Stimulated activated naive CD8-positive, alpha-beta T cell treated with anti-CD3 and anti-CD28 coated beads, Interleukin-15, amount 100 ng/mL, for 72 hours (primary cell): ENCODE results near the gene MXRA7.
A peak's percentile ranks its signal among the peaks of the same experiment; 100 is the strongest.

Experiments
- ATAC-seq: fragments of 150-1000 bp; cut with Tn5 transposase; 2 replicates; pipeline ENCODE4 v1.10.0; 2021; ENCODE audit warnings: mild to moderate bottlenecking, moderate library complexity
- DNase-seq, 2 donors: peaks; one replicate each; pipeline ENCODE4 v3.0.0; 2021 to 2022
- H3K27ac Mint-ChIP-seq, 2 donors: one replicate each; pipeline ENCODE4 v1.8.0; 2022; ENCODE audit warnings: mild to moderate bottlenecking in 2 of 2, mixed read lengths in 2 of 2, moderate library complexity in 2 of 2
- H3K27me3 Mint-ChIP-seq: one replicate; pipeline ENCODE4 v1.8.0; 2022; ENCODE audit warnings: mixed read lengths
- H3K4me1 Mint-ChIP-seq: one replicate; pipeline ENCODE4 v1.8.0; 2022; ENCODE audit warnings: mild to moderate bottlenecking, mixed read lengths
- H3K4me3 Mint-ChIP-seq, 2 donors: one replicate each; pipeline ENCODE4 v1.8.0; 2022; ENCODE audit warnings: mild to moderate bottlenecking in 2 of 2, mixed read lengths in 2 of 2, moderate library complexity in 1 of 2
- H3K9me3 Mint-ChIP-seq, 2 donors: one replicate each; pipeline ENCODE4 v1.8.0; 2022; ENCODE audit warnings: mixed read lengths in 2 of 2

The MXRA7 gene

GRCh38 chr17:76683921-76684745 lies 26.6 kb downstream of the MXRA7 start:
- Mint-ChIP-seq H3K4me1 (peaks cover 8% of the 10 kb centered on the region), H3K4me3 (no peak overlapping the region), H3K9me3 (no peaks in the 10 kb centered on the region), H3K27ac (peak overlapping the region in 1 of 2 donors; percentile 79), H3K27me3 (no peaks in the 10 kb centered on the region)
- no peak for ATAC-seq
- DNase-seq = no peak

- Mint-ChIP-seq H3K27me3 (no peaks in the 10 kb centered on the region), H3K4me1 (peaks cover 8% of the 10 kb centered on the region), H3K4me3 (no peak overlapping the region), H3K9me3 (no peaks in the 10 kb centered on the region), H3K27ac (no peak overlapping the region)
- DNase-seq (no peak), ATAC-seq (no peak)
Measured at GRCh38 chr17:76683011-76683755, 27.6 kb downstream of the MXRA7 start.

GRCh38 chr17:76682296-76682695 lies 28.5 kb downstream of the MXRA7 start:
- ATAC-seq (no peak), DNase-seq (no peak)
- Mint-ChIP-seq H3K27me3 (no peaks in the 10 kb centered on the region), H3K4me1 (peaks cover 8% of the 10 kb centered on the region), H3K4me3 (no peak overlapping the region), H3K9me3 (no peaks in the 10 kb centered on the region), H3K27ac (no peak overlapping the region)

GRCh38 chr17:76681222-76682137 lies 29.3 kb downstream of the MXRA7 start:
- peak; percentile 72 for ATAC-seq
- Mint-ChIP-seq H3K4me1 (peaks cover 8% of the 10 kb centered on the region), H3K27me3 (no peaks in the 10 kb centered on the region), H3K9me3 (no peaks in the 10 kb centered on the region), H3K27ac (no peak overlapping the region), H3K4me3 (no peak overlapping the region)
- peak; percentile 65 for DNase-seq

GRCh38 chr17:76679239-76679638 lies 31.5 kb downstream of the MXRA7 start:
- H3K9me3 Mint-ChIP-seq = no peaks in the 10 kb centered on the region
- H3K27me3 Mint-ChIP-seq = no peaks in the 10 kb centered on the region
- H3K4me1 Mint-ChIP-seq = peaks cover 10% of the 10 kb centered on the region
- H3K4me3 Mint-ChIP-seq = no peak overlapping the region
- H3K27ac Mint-ChIP-seq = no peak overlapping the region
- no peak for ATAC-seq
- no peak for DNase-seq

GRCh38 chr17:76678330-76678729 lies 32.4 kb downstream of the MXRA7 start:
- H3K4me1 Mint-ChIP-seq = peaks cover 16% of the 10 kb centered on the region
- no peak overlapping the region for H3K4me3 Mint-ChIP-seq
- H3K27ac Mint-ChIP-seq = no peak overlapping the region
- DNase-seq (peak; percentile 28 to 32), ATAC-seq (peak; percentile 80)
- no peaks in the 10 kb centered on the region for H3K27me3 Mint-ChIP-seq
- no peaks in the 10 kb centered on the region for H3K9me3 Mint-ChIP-seq

- Mint-ChIP-seq H3K27me3 (no peaks in the 10 kb centered on the region), H3K27ac (no peak overlapping the region), H3K4me1 (peaks cover 25% of the 10 kb centered on the region), H3K9me3 (no peaks in the 10 kb centered on the region), H3K4me3 (no peak overlapping the region)
- DNase-seq = no peak
- no peak for ATAC-seq
Measured at GRCh38 chr17:76677406-76677805, 33.4 kb downstream of the MXRA7 start.

GRCh38 chr17:76676629-76677028 lies 34.1 kb downstream of the MXRA7 start:
- Mint-ChIP-seq H3K4me3 (no peak overlapping the region), H3K27ac (no peak overlapping the region), H3K27me3 (no peaks in the 10 kb centered on the region), H3K4me1 (peaks cover 29% of the 10 kb centered on the region), H3K9me3 (no peaks in the 10 kb centered on the region)
- no peak for DNase-seq
- ATAC-seq = no peak

GRCh38 chr17:76675648-76676047 lies 35.1 kb downstream of the MXRA7 start:
- Mint-ChIP-seq H3K27ac (no peak overlapping the region), H3K4me1 (peaks cover 30% of the 10 kb centered on the region), H3K9me3 (no peaks in the 10 kb centered on the region), H3K27me3 (no peaks in the 10 kb centered on the region), H3K4me3 (no peak overlapping the region)
- ATAC-seq (no peak), DNase-seq (no peak)

- Mint-ChIP-seq H3K4me3 (no peak overlapping the region), H3K9me3 (no peaks in the 10 kb centered on the region), H3K27ac (no peak overlapping the region)
Measured at GRCh38 chr17:76674600-76674999, 36.2 kb downstream of the MXRA7 start.

GRCh38 chr17:76673729-76674128 lies 37.0 kb downstream of the MXRA7 start:
- no peaks in the 10 kb centered on the region for H3K9me3 Mint-ChIP-seq
- ATAC-seq (no peak), DNase-seq (no peak)
- H3K27me3 Mint-ChIP-seq = no peaks in the 10 kb centered on the region
- no peak overlapping the region for H3K4me3 Mint-ChIP-seq
- peak overlapping the region in 1 of 2 donors; percentile 43 for H3K27ac Mint-ChIP-seq
- peaks cover 39% of the 10 kb centered on the region for H3K4me1 Mint-ChIP-seq

More at GRCh38 chr17:76674600-76674999, 36.2 kb downstream of the MXRA7 start:
- H3K27me3 Mint-ChIP-seq = no peaks in the 10 kb centered on the region
- ATAC-seq (no peak), DNase-seq (no peak)
- peaks cover 39% of the 10 kb centered on the region for H3K4me1 Mint-ChIP-seq

- H3K27ac Mint-ChIP-seq = no peak overlapping the region
- H3K4me3 Mint-ChIP-seq = peak overlapping the region; percentile 87 to 93
- no peaks in the 10 kb centered on the region for H3K9me3 Mint-ChIP-seq
- H3K27me3 Mint-ChIP-seq = no peaks in the 10 kb centered on the region
- ATAC-seq = no peak
- peaks cover 39% of the 10 kb centered on the region for H3K4me1 Mint-ChIP-seq
- no peak for DNase-seq
Measured at GRCh38 chr17:76672892-76673291, 37.9 kb downstream of the MXRA7 start.

GRCh38 chr17:76672270-76672851 lies 38.4 kb downstream of the MXRA7 start:
- ATAC-seq (no peak), DNase-seq (no peak)
- peak overlapping the region; percentile 79 to 97 for H3K27ac Mint-ChIP-seq
- H3K27me3 Mint-ChIP-seq = no peaks in the 10 kb centered on the region
- H3K4me3 Mint-ChIP-seq = peak overlapping the region; percentile 87 to 93
- no peaks in the 10 kb centered on the region for H3K9me3 Mint-ChIP-seq
- H3K4me1 Mint-ChIP-seq = peaks cover 39% of the 10 kb centered on the region

GRCh38 chr17:76671912-76672262 lies 38.9 kb downstream of the MXRA7 start:
- H3K9me3 Mint-ChIP-seq = no peaks in the 10 kb centered on the region
- peak overlapping the region; percentile 79 to 97 for H3K27ac Mint-ChIP-seq
- ATAC-seq (no peak), DNase-seq (no peak)
- H3K4me1 Mint-ChIP-seq = peaks cover 39% of the 10 kb centered on the region
- no peaks in the 10 kb centered on the region for H3K27me3 Mint-ChIP-seq
- H3K4me3 Mint-ChIP-seq = peak overlapping the region; percentile 87 to 93
